HL-60 (cell line): ENCODE results near the gene WDR59.

ENCODE experiments used
- GABPA ChIP-seq: IDR thresholded peaks from 2 replicates; pipeline ENCODE4 v1.6.1; 2012; ENCODE audit warnings: low read depth
- POLR2AphosphoS5 ChIP-seq: IDR thresholded peaks from 2 replicates; pipeline ENCODE4 v1.6.1; 2012; ENCODE audit warnings: low read depth
- SPI1 ChIP-seq: IDR thresholded peaks from 2 replicates; pipeline ENCODE4 v1.6.1; 2012; ENCODE audit warnings: low read depth, mild to moderate bottlenecking, borderline replicate concordance
- TF ChIP-seq, protein P1 (sequence below): IDR thresholded peaks from one replicate; pipeline ENCODE4 v1.5.1; 2011; ENCODE audit warnings: low read length, control low read depth, inconsistent platforms; ENCODE audit not compliant: insufficient read depth
- TF ChIP-seq, protein P2 (sequence below): IDR thresholded peaks from 2 replicates; pipeline ENCODE4 v1.6.1; 2012; ENCODE audit warnings: low read depth; ENCODE audit not compliant: insufficient replicate concordance

DNA sequence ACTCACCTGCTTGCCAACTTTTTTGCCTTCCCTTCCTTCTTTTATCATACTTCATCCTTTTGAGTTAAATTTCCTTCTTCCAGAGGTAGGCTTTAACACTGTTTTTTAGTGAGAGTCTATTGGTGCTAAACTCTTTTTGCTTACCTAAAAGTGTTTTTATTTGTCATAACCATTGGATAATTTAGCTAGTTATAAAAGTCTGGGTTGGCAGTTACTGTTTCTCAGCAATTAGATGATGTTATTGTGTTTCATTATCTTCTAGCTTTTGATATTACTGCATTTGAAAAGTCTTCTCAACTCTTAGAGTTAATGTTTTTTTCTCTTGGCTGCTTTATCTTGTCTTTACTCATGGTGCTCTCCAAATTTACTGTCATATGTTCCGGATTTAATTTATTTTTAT lies 36.5 kb upstream of the WDR59 start:
- TF ChIP-seq, protein P1, sequence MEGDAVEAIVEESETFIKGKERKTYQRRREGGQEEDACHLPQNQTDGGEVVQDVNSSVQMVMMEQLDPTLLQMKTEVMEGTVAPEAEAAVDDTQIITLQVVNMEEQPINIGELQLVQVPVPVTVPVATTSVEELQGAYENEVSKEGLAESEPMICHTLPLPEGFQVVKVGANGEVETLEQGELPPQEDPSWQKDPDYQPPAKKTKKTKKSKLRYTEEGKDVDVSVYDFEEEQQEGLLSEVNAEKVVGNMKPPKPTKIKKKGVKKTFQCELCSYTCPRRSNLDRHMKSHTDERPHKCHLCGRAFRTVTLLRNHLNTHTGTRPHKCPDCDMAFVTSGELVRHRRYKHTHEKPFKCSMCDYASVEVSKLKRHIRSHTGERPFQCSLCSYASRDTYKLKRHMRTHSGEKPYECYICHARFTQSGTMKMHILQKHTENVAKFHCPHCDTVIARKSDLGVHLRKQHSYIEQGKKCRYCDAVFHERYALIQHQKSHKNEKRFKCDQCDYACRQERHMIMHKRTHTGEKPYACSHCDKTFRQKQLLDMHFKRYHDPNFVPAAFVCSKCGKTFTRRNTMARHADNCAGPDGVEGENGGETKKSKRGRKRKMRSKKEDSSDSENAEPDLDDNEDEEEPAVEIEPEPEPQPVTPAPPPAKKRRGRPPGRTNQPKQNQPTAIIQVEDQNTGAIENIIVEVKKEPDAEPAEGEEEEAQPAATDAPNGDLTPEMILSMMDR, result no peak
- TF ChIP-seq, protein P2, sequence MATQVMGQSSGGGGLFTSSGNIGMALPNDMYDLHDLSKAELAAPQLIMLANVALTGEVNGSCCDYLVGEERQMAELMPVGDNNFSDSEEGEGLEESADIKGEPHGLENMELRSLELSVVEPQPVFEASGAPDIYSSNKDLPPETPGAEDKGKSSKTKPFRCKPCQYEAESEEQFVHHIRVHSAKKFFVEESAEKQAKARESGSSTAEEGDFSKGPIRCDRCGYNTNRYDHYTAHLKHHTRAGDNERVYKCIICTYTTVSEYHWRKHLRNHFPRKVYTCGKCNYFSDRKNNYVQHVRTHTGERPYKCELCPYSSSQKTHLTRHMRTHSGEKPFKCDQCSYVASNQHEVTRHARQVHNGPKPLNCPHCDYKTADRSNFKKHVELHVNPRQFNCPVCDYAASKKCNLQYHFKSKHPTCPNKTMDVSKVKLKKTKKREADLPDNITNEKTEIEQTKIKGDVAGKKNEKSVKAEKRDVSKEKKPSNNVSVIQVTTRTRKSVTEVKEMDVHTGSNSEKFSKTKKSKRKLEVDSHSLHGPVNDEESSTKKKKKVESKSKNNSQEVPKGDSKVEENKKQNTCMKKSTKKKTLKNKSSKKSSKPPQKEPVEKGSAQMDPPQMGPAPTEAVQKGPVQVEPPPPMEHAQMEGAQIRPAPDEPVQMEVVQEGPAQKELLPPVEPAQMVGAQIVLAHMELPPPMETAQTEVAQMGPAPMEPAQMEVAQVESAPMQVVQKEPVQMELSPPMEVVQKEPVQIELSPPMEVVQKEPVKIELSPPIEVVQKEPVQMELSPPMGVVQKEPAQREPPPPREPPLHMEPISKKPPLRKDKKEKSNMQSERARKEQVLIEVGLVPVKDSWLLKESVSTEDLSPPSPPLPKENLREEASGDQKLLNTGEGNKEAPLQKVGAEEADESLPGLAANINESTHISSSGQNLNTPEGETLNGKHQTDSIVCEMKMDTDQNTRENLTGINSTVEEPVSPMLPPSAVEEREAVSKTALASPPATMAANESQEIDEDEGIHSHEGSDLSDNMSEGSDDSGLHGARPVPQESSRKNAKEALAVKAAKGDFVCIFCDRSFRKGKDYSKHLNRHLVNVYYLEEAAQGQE, result no peak
- TF ChIP-seq POLR2AphosphoS5 (no peak), SPI1 (no peak), GABPA (no peak)
